ENCODE data around the gene HDAC6. TPM values are rescaled to one million over a fixed set of nuclear protein-coding genes. Genes with fewer than 3 reads are reported as not detected.
"Not testable (repeated sequence)": the region's sequence is repeated elsewhere in the genome, so short reads cannot be mapped to it uniquely, and the experiment has no call there.

The HDAC6 gene
- polyA plus RNA-seq, 1 experiment: 20.5 TPM

- no peak for DNase-seq (ENCODE audit: low read depth, low spot score)
- CTCF ChIA-PET: no interaction called here
- Histone ChIP-seq H3K27me3 (ENCODE audit: control insufficient read depth, insufficient read depth, low read length) (peaks cover 20% of the 10 kb centered on the region), H3K9me3 (ENCODE audit: control insufficient read depth, insufficient read depth, low read length) (no peaks in the 10 kb centered on the region), H3K4me3 (ENCODE audit: low read depth, low read length) (no peak within 1 kb of the TSS), H3K27ac (ENCODE audit: low read depth, low read length) (no peak within 1 kb of the TSS)
- POLR2A ChIA-PET: no interaction called here
- TF ChIP-seq CTCF (IDR thresholded peaks at IDR 0.05; ENCODE audit: low read depth, low read length): no peak
Measured at GRCh38 chrX:48835524-48836329, 33.9 kb downstream of the HDAC6 start, which contains the start of gene PCSK1N. Gene PCSK1N, minus strand, starts transcription at chrX:48835610. Its CDS starts 78 bp downstream, at chrX:48835532.

DNA sequence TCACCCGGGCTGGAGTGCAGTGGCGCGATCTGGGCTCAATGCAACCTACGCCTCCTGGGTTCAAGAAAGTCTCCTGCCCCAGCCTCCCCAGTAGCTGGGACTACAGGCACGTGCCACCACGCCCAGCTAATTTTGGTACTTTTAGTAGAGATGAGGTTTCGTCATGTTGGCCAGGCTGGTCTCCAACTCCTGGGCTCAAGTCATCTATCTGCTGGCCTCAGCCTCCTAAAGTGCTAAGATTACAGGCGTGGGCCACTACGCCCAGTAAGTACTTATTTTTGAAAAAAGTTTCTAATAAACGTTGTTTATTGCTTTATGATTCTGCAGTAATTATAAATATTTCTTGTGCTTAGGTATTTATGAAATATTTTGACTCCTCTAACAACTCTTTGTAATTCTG, 37.8 kb downstream of the HDAC6 start:
- no peak overlapping the region for H3K4me3 ChIP-seq (ENCODE audit: low read depth, low read length)
- TF ChIP-seq CTCF (IDR thresholded peaks at IDR 0.05; ENCODE audit: low read depth, low read length): no peak

DNA sequence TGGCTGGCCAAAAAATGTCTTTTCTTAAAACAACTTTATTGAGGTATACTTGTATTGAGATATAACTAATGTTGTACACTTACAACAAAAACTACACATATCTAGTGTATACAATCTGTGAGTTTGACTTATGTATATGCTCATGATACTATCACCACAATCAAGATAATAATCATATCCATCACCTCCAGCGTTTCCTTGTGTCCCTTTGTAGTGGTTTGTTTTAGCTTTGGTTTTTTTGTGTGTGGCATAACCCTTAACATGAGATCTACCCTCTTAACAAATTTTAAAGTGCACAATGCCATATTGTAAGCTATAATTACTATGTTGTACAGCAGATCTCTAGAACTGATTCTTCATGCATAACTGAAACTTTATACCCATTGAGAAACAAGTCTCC, 47.0 kb downstream of the HDAC6 start:
- Histone ChIP-seq H3K4me3 (ENCODE audit: low read depth, low read length) (no peak overlapping the region), H3K27ac (ENCODE audit: low read depth, low read length) (no peak overlapping the region), H3K9me3 (ENCODE audit: control insufficient read depth, insufficient read depth, low read length) (no peaks in the 10 kb centered on the region), H3K27me3 (ENCODE audit: control insufficient read depth, insufficient read depth, low read length) (peaks cover 2% of the 10 kb centered on the region)
- ChIA-PET CTCF (no interaction called here), POLR2A (no interaction called here)
- DNase-seq (ENCODE audit: low read depth, low spot score): no peak
- no peak for TF ChIP-seq CTCF (IDR thresholded peaks at IDR 0.05; ENCODE audit: low read depth, low read length)

More for the DNA sequence above, 37.8 kb downstream of the HDAC6 start:
- no peak overlapping the region for H3K27ac ChIP-seq (ENCODE audit: low read depth, low read length)
- ChIA-PET POLR2A (no interaction called here), CTCF (no interaction called here)
- peaks cover 4% of the 10 kb centered on the region for H3K27me3 ChIP-seq (ENCODE audit: control insufficient read depth, insufficient read depth, low read length)
- no peaks in the 10 kb centered on the region for H3K9me3 ChIP-seq (ENCODE audit: control insufficient read depth, insufficient read depth, low read length)
- DNase-seq (ENCODE audit: low read depth, low spot score): no peak

GRCh38 chrX:48852857-48853256, 51.0 kb downstream of the HDAC6 start:
- POLR2A ChIA-PET: no interaction called here
- H3K9me3 ChIP-seq (ENCODE audit: control insufficient read depth, insufficient read depth, low read length): no peaks in the 10 kb centered on the region
- no peak overlapping the region for H3K4me3 ChIP-seq (ENCODE audit: low read depth, low read length)
- no peak overlapping the region for H3K27ac ChIP-seq (ENCODE audit: low read depth, low read length)
- CTCF ChIA-PET: no interaction called here
- no peak for DNase-seq (ENCODE audit: low read depth, low spot score)
- no peak for TF ChIP-seq CTCF (IDR thresholded peaks at IDR 0.05; ENCODE audit: low read depth, low read length)
- peaks cover 7% of the 10 kb centered on the region for H3K27me3 ChIP-seq (ENCODE audit: control insufficient read depth, insufficient read depth, low read length)

GRCh38 chrX:48853494-48853893, 51.6 kb downstream of the HDAC6 start:
- DNase-seq (ENCODE audit: low read depth, low spot score); POLR2A ChIA-PET; H3K4me3 ChIP-seq (ENCODE audit: low read depth, low read length); H3K27ac ChIP-seq (ENCODE audit: low read depth, low read length); H3K27me3 ChIP-seq (ENCODE audit: control insufficient read depth, insufficient read depth, low read length); H3K9me3 ChIP-seq (ENCODE audit: control insufficient read depth, insufficient read depth, low read length); CTCF ChIA-PET: not testable (repeated sequence)

GRCh38 chrX:48854121-48854804, 52.4 kb downstream of the HDAC6 start:
- DNase-seq (ENCODE audit: low read depth, low spot score); H3K27me3 ChIP-seq (ENCODE audit: control insufficient read depth, insufficient read depth, low read length); H3K4me3 ChIP-seq (ENCODE audit: low read depth, low read length); H3K9me3 ChIP-seq (ENCODE audit: control insufficient read depth, insufficient read depth, low read length); H3K27ac ChIP-seq (ENCODE audit: low read depth, low read length); POLR2A ChIA-PET: not testable (repeated sequence)
- CTCF ChIA-PET: interaction anchor here (0.7 kb wide), 1 partner anchor 55 kb away, joined by 5 read pairs; no protein-coding TSS in a partner anchor
